H1 (cell line): ENCODE measurements around the gene ATP6V0D1.

ENCODE experiments used
- CBX5 ChIP-seq: fragments of 300-800, 300-1000 bp; sonication (generic); IDR thresholded peaks from 2 replicates; pipeline ENCODE4 v1.7.1; 2016; ENCODE audit warnings: antibody characterized with exemption, low read length, low read depth
- CHD1 ChIP-seq: IDR thresholded peaks from 2 replicates; pipeline ENCODE4 v1.6.1; 2012; ENCODE audit warnings: low read depth, low read length, improper control_type of control experiment
- CHD2 ChIP-seq: IDR thresholded peaks from 2 replicates; pipeline ENCODE4 v1.6.1; 2012; ENCODE audit warnings: low read length, improper control_type of control experiment
- CTCF ChIP-seq, 3 experiments: IDR thresholded peaks; 1 replicate in 2 of 3; 2 replicates in 1 of 3; pipeline versions ENCODE4 v1.5.1 to v1.6.1; 2011; ENCODE audit warnings: low read length in 3 of 3, mild to moderate bottlenecking in 3 of 3, inconsistent platforms in 2 of 3, low read depth in 1 of 3, moderate library complexity in 1 of 3; ENCODE audit not compliant: insufficient read depth in 1 of 3; ENCODE audit errors: control extremely low read depth in 1 of 3
- HDAC2 ChIP-seq, 2 experiments: fragments of 300-600 bp in 1 of 2; sonication (generic) in 1 of 2; IDR thresholded peaks; 2 replicates each; pipeline ENCODE4 v1.6.1; 2011 to 2012; ENCODE audit warnings: low read depth in 2 of 2, low read length in 2 of 2, mild to moderate bottlenecking in 2 of 2, moderate library complexity in 2 of 2, borderline replicate concordance in 1 of 2, inconsistent platforms in 1 of 2
- POLR2AphosphoS5 ChIP-seq: IDR thresholded peaks from 2 replicates; pipeline ENCODE4 v1.6.1; 2011; ENCODE audit warnings: low read depth, low read length
- SP1 ChIP-seq: IDR thresholded peaks from 2 replicates; pipeline ENCODE4 v1.6.1; 2011; ENCODE audit warnings: low read depth, low read length
- TAF7 ChIP-seq: optimal IDR thresholded peaks from 2 replicates; pipeline ENCODE3; 2011; ENCODE audit warnings: low read depth, mild to moderate bottlenecking, inconsistent platforms, low read length, moderate library complexity, borderline replicate concordance
- TF ChIP-seq, protein P1 (sequence below): IDR thresholded peaks from 2 replicates; pipeline ENCODE4 v1.6.1; 2011; ENCODE audit warnings: low read length, improper control_type of control experiment
- TF ChIP-seq, protein P2 (sequence below): IDR thresholded peaks from 2 replicates; pipeline ENCODE4 v1.6.1; 2012; ENCODE audit warnings: low read length, inconsistent platforms

- TF ChIP-seq CHD2 (no peak), SP1 (no peak), POLR2AphosphoS5 (no peak), CTCF (IDR thresholded peaks at IDR 0.05; ENCODE audit: control extremely low read depth in 1 of 3, insufficient read depth in 1 of 3, low read depth in 1 of 3, low read length in 3 of 3) (no peak), HDAC2 (IDR thresholded peaks at IDR 0.05; ENCODE audit: borderline replicate concordance in 1 of 2, low read depth in 2 of 2, low read length in 2 of 2) (no peak), CBX5 (no peak), TAF7 (no peak), CHD1 (no peak)
- TF ChIP-seq, protein P1, sequence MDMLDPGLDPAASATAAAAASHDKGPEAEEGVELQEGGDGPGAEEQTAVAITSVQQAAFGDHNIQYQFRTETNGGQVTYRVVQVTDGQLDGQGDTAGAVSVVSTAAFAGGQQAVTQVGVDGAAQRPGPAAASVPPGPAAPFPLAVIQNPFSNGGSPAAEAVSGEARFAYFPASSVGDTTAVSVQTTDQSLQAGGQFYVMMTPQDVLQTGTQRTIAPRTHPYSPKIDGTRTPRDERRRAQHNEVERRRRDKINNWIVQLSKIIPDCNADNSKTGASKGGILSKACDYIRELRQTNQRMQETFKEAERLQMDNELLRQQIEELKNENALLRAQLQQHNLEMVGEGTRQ = no peak
- TF ChIP-seq, protein P2, sequence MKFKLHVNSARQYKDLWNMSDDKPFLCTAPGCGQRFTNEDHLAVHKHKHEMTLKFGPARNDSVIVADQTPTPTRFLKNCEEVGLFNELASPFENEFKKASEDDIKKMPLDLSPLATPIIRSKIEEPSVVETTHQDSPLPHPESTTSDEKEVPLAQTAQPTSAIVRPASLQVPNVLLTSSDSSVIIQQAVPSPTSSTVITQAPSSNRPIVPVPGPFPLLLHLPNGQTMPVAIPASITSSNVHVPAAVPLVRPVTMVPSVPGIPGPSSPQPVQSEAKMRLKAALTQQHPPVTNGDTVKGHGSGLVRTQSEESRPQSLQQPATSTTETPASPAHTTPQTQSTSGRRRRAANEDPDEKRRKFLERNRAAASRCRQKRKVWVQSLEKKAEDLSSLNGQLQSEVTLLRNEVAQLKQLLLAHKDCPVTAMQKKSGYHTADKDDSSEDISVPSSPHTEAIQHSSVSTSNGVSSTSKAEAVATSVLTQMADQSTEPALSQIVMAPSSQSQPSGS = no peak
Observed at GRCh38 chr16:67530013-67530939, 49.3 kb upstream of the ATP6V0D1 start.
